Adrenal gland (tissue), 12 donors: ENCODE measurements around the gene RNF112. TPM values are rescaled to one million over a fixed set of nuclear protein-coding genes. Genes with fewer than 3 reads are reported as not detected.
"Not testable (repeated sequence)": the region's sequence is repeated elsewhere in the genome, so short reads cannot be mapped to it uniquely, and the experiment has no call there.

Experiments
- DNase-seq, 7 donors: peaks; one replicate each; pipeline ENCODE4 v3.0.0-alpha.2; 2019 to 2020
- H3K27ac ChIP-seq, 5 donors: fragments of 200-600 bp; sonication (generic) in 4 of 5; 1 replicate in 3 of 5; 2 replicates in 2 of 5; pipeline versions ENCODE4 v1.5.1 to v1.8.0; 2016 to 2020; ENCODE audit warnings: mild to moderate bottlenecking in 1 of 5
- H3K27me3 ChIP-seq: fragments of 200-600 bp; 2 replicates; pipeline ENCODE4 v1.8.0; 2021
- H3K36me3 ChIP-seq, 2 donors: fragments of 200-600 bp; replicated peaks in 1 of 2; 1 replicate in 1 of 2; 2 replicates in 1 of 2; pipeline versions ENCODE4 v1.5.1 to v1.8.0; 2018 to 2022
- H3K4me1 ChIP-seq, 2 donors: fragments of 200-600 bp; replicated peaks in 1 of 2; 1 replicate in 1 of 2; 2 replicates in 1 of 2; pipeline versions ENCODE4 v1.5.1 to v1.8.0; 2018 to 2021
- H3K4me3 ChIP-seq, 4 donors: fragments of 200-600 bp; sonication (generic) in 3 of 4; one replicate each; pipeline ENCODE4 v1.5.1; 2016 to 2018
- H3K9me3 ChIP-seq, 3 donors: fragments of 200-600 bp; sonication (generic) in 1 of 3; replicated peaks in 1 of 3; 1 replicate in 2 of 3; 2 replicates in 1 of 3; pipeline versions ENCODE4 v1.5.1 to v1.8.0; 2016 to 2021
- CTCF ChIP-seq, 6 experiments: fragments of 450-650 bp in 4 of 6; fragments of 200-600 bp in 2 of 6; sonication (generic) in 1 of 6; IDR thresholded peaks; 1 replicate in 5 of 6; 2 replicates in 1 of 6; pipeline versions ENCODE4 v1.5.1 to v1.8.0; 2016 to 2021; ENCODE audit warnings: antibody characterized with exemption in 6 of 6, mild to moderate bottlenecking in 2 of 6, moderate library complexity in 1 of 6
- POLR2A ChIP-seq, 2 donors: fragments of 450-650 bp; IDR thresholded peaks; one replicate each; pipeline ENCODE4 v1.6.1; 2017; ENCODE audit warnings: antibody characterized with exemption in 2 of 2, mild to moderate bottlenecking in 2 of 2, moderate library complexity in 1 of 2
- WGBS, 4 donors: extraction: QIAGEN DNeasy Blood & Tissue Kit in 2 of 4; methylation state at CpG; one replicate each; pipeline versions ENCODE4 v1.1.5 to v1.1.7; 2013 to 2017; 5-methylcytosine and 5-hydroxymethylcytosine counted together
- intact Hi-C, 2 donors: fragments of 100-400 bp; cut with DNase I; formaldehyde crosslinking; loops; one replicate each; pipeline versions ENCODE4 v1.14.1 to v1.15.0; 2022 to 2023
- polyA plus RNA-seq, 3 donors: library from polyadenylated mRNA; stranded (reverse); fragments of 200-250 nt in 2 of 3; fragments of 350-450 nt in 1 of 3; fragmentation: Illumina TruSeq in 1 of 3; extraction: RNeasy Lipid Tissue Mini Kit (QIAGEN cat#74804) in 1 of 3; gene quantifications; one replicate each; pipeline ENCODE4 v1.2.3, GENCODE V29; 2013 to 2014
- total RNA-seq, 9 donors: library from RNA; depleted of rRNA in 4 of 9; stranded (reverse); fragments of >200 nt in 4 of 9; fragments of 120-200 nt in 1 of 9; fragmentation: NEBNext Ultra II Directional in 1 of 9; extraction: Animal tissue kit (Norgen Biotek cat#: 25700) in 1 of 9; gene quantifications; one replicate each; pipeline versions ENCODE4 v1.1.0 to v1.2.4, GENCODE V29; 2013 to 2023
- donor health status: healthy with polysubstance abuse.
- donor health status: Bipolar disorder and iron deficiency.
- donor health status: DM: yes; HTN: yes; CAD: no.
- donor health status: DM: no; HTN: no; CAD: no.
- donor health status: DM: no; HTN: no; CAD: no.
- donor health status: DM: yes; HTN: yes; CAD: no.

Gene RNF112
- total and polyA plus RNA-seq, 12 donors: 0.88 to 35.6 (median 2.3) TPM; not detected in 1

GRCh38 chr17:19433255-19433654, 22.2 kb downstream of the RNF112 start:
- Histone ChIP-seq H3K27ac (no peak overlapping the region), H3K4me1 (no peaks in the 10 kb centered on the region), H3K27me3 (no peaks in the 10 kb centered on the region), H3K9me3 (no peaks in the 10 kb centered on the region), H3K36me3 (no peaks in the 10 kb centered on the region), H3K4me3 (no peak overlapping the region)
- intact Hi-C loops: no loop called here
- no peak for TF ChIP-seq CTCF (IDR thresholded peaks at IDR 0.05)
- no peak for TF ChIP-seq POLR2A (IDR thresholded peaks at IDR 0.05)
- WGBS, 4 donors: 84 to 91% (median 86%) methylated on average over 5 of the region's 5 CpGs
- DNase-seq: no peak

GRCh38 chr17:19433727-19434340, 22.8 kb downstream of the RNF112 start:
- intact Hi-C loops: no loop called here
- TF ChIP-seq CTCF (IDR thresholded peaks at IDR 0.05) (no peak), POLR2A (IDR thresholded peaks at IDR 0.05) (no peak)
- no peaks in the 10 kb centered on the region for H3K4me1 ChIP-seq
- no peak overlapping the region for H3K4me3 ChIP-seq
- H3K27ac ChIP-seq: no peak overlapping the region
- DNase-seq: no peak
- 67 to 93% (median 83%) methylated on average over 2 of the region's 2 CpGs for WGBS, 4 donors
- no peaks in the 10 kb centered on the region for H3K27me3 ChIP-seq
- H3K9me3 ChIP-seq: no peaks in the 10 kb centered on the region
- no peaks in the 10 kb centered on the region for H3K36me3 ChIP-seq

GRCh38 chr17:19440421-19440820, 29.4 kb downstream of the RNF112 start:
- Histone ChIP-seq H3K36me3 (no peaks in the 10 kb centered on the region), H3K4me3 (no peak overlapping the region), H3K9me3 (peaks cover 0 to 8% (median 0%) of the 10 kb centered on the region in 3 donors), H3K4me1 (no peaks in the 10 kb centered on the region), H3K27ac (no peak overlapping the region), H3K27me3 (no peaks in the 10 kb centered on the region)
- no peak for TF ChIP-seq POLR2A (IDR thresholded peaks at IDR 0.05)
- TF ChIP-seq CTCF (IDR thresholded peaks at IDR 0.05): no peak
- intact Hi-C loops: no loop called here
- 62 to 82% (median 71%) methylated on average over 1 of the region's 1 CpG for WGBS, 4 donors
- no peak for DNase-seq

- DNase-seq, H3K4me1 ChIP-seq, H3K27ac ChIP-seq, intact Hi-C loops, H3K4me3 ChIP-seq, H3K36me3 ChIP-seq, H3K27me3 ChIP-seq: not testable (repeated sequence)
- H3K9me3 ChIP-seq: peaks cover 0 to 11% (median 0%) of the 10 kb centered on the region in 3 donors
- WGBS, 4 donors: 93 to 100% (median 95%) methylated on average over 2 to 21 of the region's 25 CpGs; no CpG with 5 or more reads in 1 of the 4 donors
These were observed 30.3 kb downstream of the RNF112 start for GRCh38 chr17:19441288-19441687.

- no peak for DNase-seq
- Histone ChIP-seq H3K36me3 (no peaks in the 10 kb centered on the region), H3K27ac (no peak overlapping the region), H3K27me3 (no peaks in the 10 kb centered on the region), H3K4me3 (no peak overlapping the region), H3K4me1 (peaks cover 12 to 14% of the 10 kb centered on the region in 2 donors), H3K9me3 (peaks cover 0 to 11% (median 0%) of the 10 kb centered on the region in 3 donors)
- intact Hi-C loops: no loop called here
- WGBS, 4 donors: 75 to 100% (median 87%) methylated on average over 1 to 2 of the region's 2 CpGs
- no peak for TF ChIP-seq POLR2A (IDR thresholded peaks at IDR 0.05)
- TF ChIP-seq CTCF (IDR thresholded peaks at IDR 0.05): no peak
These were observed 31.7 kb downstream of the RNF112 start for GRCh38 chr17:19442731-19443130.
